K562 (cell line): Measurements from ENCODE around the gene PDE11A. TPM values are rescaled to one million over a fixed set of nuclear protein-coding genes. Genes with fewer than 3 reads are reported as not detected.

Experiments
- CAMTA2 ChIP-seq: fragments of 250-450 bp; sonication (Bioruptor Pico); conservative IDR thresholded peaks from 2 replicates; pipeline ENCODE4 v1.5.1; 2022
- HIVEP1 ChIP-seq: fragments of 250-450 bp; sonication (Bioruptor Pico); IDR thresholded peaks from 2 replicates; pipeline ENCODE4 v1.4.0; 2020; ENCODE audit warnings: mild to moderate bottlenecking
- KLF1 ChIP-seq: fragments of 450-650 bp; IDR thresholded peaks from 2 replicates; pipeline ENCODE4 v1.6.1; 2016; ENCODE audit warnings: missing genetic modification characterization, missing compliant biosample characterization
- KLF6 ChIP-seq: fragments of 250-450 bp; sonication (Bioruptor Pico); IDR thresholded peaks from 2 replicates; pipeline ENCODE4 v1.4.0; 2020; ENCODE audit warnings: mild to moderate bottlenecking, moderate library complexity, borderline replicate concordance
- NFE2L1 ChIP-seq: fragments of 450-650 bp; IDR thresholded peaks from 2 replicates; pipeline ENCODE4 v1.6.1; 2016; ENCODE audit warnings: missing genetic modification characterization, low read depth, mild to moderate bottlenecking, missing compliant biosample characterization, moderate library complexity, borderline replicate concordance
- RUNX1 ChIP-seq: sonication (generic); IDR thresholded peaks from 2 replicates; pipeline ENCODE4 v1.6.1; 2016; ENCODE audit warnings: antibody characterized with exemption, low read depth
- TAF9B ChIP-seq: fragments of 450-650 bp; IDR thresholded peaks from 2 replicates; pipeline ENCODE4 v1.6.1; 2018; ENCODE audit warnings: mild to moderate bottlenecking; ENCODE audit not compliant: partially characterized antibody
- XRCC5 ChIP-seq: fragments of 200-400 bp; formaldehyde crosslinking; IDR thresholded peaks from 2 replicates; pipeline ENCODE4 v1.6.1; 2017; ENCODE audit warnings: low read depth, mild to moderate bottlenecking, low read length
- ZEB2 ChIP-seq: fragments of 450-650 bp; IDR thresholded peaks from 2 replicates; pipeline ENCODE4 v1.6.1; 2016
- ZNF57 ChIP-seq: fragments of 450-650 bp; formaldehyde crosslinking; IDR thresholded peaks from 2 replicates; pipeline ENCODE4 v1.4.0; 2020; ENCODE audit warnings: mild to moderate bottlenecking, moderate library complexity
- polyA plus RNA-seq, 8 experiments: library from polyadenylated mRNA; depleted of rRNA in 4 of 8; stranded (reverse) in 5 of 8; unstranded in 3 of 8; fragments of >200 nt; fragmentation: Nextera tagmentation in 2 of 8; fragmentation: Illumina TruSeq in 1 of 8; extraction: Ambion mirVana in 2 of 8; extraction: Trizol in 1 of 8; gene quantifications; 2 replicates each; pipeline versions ENCODE4 v1.2.1 to v1.2.3, GENCODE V29; 2011 to 2014; ENCODE audit warnings: inconsistent platforms in 1 of 8, missing spikeins in 1 of 8
- total RNA-seq, 7 experiments: library from RNA; depleted of rRNA in 6 of 7; stranded (reverse); fragments of >200 nt in 6 of 7; fragmentation: Illumina TruSeq in 2 of 7; extraction: Trizol in 2 of 7; gene quantifications; 2 replicates each; pipeline versions ENCODE4 v1.2.1 to v1.2.3, GENCODE V29; 2011 to 2021; ENCODE audit warnings: low replicate concordance in 1 of 7
- TF ChIP-seq, protein P1 (sequence below): fragments of 150-350 bp; IDR thresholded peaks from 2 replicates; pipeline ENCODE4 v1.6.1; 2014; ENCODE audit warnings: low read depth, mild to moderate bottlenecking, low read length, borderline replicate concordance
- TF ChIP-seq, protein P2 (sequence below): fragments of 450-650 bp; IDR thresholded peaks from 2 replicates; pipeline ENCODE4 v1.6.1; 2017; ENCODE audit warnings: antibody characterized with exemption, mild to moderate bottlenecking
- TF ChIP-seq, protein P3 (sequence below): fragments of 450-650 bp; IDR thresholded peaks from 2 replicates; pipeline ENCODE4 v1.6.1; 2018; ENCODE audit not compliant: partially characterized antibody
- TF ChIP-seq, protein P4 (sequence below): fragments of 450-650 bp; IDR thresholded peaks from 2 replicates; pipeline ENCODE4 v1.6.1; 2016; ENCODE audit warnings: antibody characterized with exemption

Gene PDE11A
- total and polyA plus RNA-seq, 9 of the 15 experiments (the other 6 are each of a cell fraction or from before 2014, with no cell fraction given) = 3.2 to 22.1 (median 5.7) TPM

DNA sequence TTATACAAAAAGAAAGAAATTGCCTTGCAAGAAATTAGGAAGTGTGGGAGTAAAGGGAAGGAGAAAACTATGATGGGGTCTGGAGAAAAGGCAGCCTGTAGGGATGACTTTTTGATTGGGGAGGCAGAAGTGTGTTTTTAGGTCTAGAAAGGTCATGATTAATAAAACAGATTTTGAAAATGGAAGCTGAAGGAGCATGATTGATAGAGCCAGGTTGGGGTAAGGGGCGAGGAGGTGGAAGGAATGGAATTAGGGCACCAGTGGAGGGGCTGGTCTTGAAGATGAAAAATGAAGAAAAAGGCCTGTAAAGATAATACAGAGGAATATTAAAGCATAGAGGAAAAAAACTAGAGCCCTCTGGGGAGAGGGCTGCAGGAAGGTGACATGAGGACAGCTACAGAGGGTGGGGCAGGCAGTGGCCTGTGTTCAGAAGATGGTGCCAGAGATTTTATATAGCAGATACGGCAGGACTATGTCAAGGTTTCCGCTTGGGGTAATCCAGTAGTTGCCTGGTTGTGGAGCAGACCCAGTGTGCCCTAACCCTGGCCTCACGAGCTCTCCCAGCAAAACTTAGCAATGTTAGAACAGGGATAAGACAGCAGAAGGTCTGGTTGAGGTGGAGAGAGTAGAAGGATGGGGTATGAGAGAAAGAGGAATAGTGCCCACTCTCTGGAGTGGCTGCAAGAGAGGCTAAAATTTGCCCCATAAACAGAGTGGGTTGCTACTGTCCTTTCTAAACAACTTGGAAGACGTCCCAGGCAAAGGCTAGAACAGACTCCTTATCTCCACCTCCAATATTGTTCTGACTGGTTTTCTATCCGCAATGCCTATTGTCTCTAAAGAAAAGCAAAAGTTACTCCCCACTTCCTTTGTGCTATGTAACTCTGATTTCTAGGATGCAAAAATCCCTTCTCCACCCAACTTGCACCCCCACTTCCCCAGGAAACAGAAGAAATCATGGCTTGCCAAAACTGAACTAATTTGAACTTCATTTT, 392.7 kb downstream of the PDE11A start (continued):
- TF ChIP-seq RUNX1 (no peak), TAF9B (no peak), KLF1 (tag) (peak; percentile 67; the same call in 1 of the 2 replicates), HIVEP1 (no peak), NFE2L1 (tag) (no peak), ZEB2 (0 out of 2 replicates have a peak, but pooled peaks have one; percentile 10), XRCC5 (no peak), CAMTA2 (no peak), ZNF57 (CRISPR knock-in tag) (no peak), KLF6 (CRISPR knock-in tag) (no peak)
- TF ChIP-seq, protein P1, sequence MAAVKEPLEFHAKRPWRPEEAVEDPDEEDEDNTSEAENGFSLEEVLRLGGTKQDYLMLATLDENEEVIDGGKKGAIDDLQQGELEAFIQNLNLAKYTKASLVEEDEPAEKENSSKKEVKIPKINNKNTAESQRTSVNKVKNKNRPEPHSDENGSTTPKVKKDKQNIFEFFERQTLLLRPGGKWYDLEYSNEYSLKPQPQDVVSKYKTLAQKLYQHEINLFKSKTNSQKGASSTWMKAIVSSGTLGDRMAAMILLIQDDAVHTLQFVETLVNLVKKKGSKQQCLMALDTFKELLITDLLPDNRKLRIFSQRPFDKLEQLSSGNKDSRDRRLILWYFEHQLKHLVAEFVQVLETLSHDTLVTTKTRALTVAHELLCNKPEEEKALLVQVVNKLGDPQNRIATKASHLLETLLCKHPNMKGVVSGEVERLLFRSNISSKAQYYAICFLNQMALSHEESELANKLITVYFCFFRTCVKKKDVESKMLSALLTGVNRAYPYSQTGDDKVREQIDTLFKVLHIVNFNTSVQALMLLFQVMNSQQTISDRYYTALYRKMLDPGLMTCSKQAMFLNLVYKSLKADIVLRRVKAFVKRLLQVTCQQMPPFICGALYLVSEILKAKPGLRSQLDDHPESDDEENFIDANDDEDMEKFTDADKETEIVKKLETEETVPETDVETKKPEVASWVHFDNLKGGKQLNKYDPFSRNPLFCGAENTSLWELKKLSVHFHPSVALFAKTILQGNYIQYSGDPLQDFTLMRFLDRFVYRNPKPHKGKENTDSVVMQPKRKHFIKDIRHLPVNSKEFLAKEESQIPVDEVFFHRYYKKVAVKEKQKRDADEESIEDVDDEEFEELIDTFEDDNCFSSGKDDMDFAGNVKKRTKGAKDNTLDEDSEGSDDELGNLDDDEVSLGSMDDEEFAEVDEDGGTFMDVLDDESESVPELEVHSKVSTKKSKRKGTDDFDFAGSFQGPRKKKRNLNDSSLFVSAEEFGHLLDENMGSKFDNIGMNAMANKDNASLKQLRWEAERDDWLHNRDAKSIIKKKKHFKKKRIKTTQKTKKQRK = no peak
- TF ChIP-seq, protein P2, sequence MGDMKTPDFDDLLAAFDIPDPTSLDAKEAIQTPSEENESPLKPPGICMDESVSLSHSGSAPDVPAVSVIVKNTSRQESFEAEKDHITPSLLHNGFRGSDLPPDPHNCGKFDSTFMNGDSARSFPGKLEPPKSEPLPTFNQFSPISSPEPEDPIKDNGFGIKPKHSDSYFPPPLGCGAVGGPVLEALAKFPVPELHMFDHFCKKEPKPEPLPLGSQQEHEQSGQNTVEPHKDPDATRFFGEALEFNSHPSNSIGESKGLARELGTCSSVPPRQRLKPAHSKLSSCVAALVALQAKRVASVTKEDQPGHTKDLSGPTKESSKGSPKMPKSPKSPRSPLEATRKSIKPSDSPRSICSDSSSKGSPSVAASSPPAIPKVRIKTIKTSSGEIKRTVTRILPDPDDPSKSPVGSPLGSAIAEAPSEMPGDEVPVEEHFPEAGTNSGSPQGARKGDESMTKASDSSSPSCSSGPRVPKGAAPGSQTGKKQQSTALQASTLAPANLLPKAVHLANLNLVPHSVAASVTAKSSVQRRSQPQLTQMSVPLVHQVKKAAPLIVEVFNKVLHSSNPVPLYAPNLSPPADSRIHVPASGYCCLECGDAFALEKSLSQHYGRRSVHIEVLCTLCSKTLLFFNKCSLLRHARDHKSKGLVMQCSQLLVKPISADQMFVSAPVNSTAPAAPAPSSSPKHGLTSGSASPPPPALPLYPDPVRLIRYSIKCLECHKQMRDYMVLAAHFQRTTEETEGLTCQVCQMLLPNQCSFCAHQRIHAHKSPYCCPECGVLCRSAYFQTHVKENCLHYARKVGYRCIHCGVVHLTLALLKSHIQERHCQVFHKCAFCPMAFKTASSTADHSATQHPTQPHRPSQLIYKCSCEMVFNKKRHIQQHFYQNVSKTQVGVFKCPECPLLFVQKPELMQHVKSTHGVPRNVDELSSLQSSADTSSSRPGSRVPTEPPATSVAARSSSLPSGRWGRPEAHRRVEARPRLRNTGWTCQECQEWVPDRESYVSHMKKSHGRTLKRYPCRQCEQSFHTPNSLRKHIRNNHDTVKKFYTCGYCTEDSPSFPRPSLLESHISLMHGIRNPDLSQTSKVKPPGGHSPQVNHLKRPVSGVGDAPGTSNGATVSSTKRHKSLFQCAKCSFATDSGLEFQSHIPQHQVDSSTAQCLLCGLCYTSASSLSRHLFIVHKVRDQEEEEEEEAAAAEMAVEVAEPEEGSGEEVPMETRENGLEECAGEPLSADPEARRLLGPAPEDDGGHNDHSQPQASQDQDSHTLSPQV = peak; percentile 67
- TF ChIP-seq, protein P3, sequence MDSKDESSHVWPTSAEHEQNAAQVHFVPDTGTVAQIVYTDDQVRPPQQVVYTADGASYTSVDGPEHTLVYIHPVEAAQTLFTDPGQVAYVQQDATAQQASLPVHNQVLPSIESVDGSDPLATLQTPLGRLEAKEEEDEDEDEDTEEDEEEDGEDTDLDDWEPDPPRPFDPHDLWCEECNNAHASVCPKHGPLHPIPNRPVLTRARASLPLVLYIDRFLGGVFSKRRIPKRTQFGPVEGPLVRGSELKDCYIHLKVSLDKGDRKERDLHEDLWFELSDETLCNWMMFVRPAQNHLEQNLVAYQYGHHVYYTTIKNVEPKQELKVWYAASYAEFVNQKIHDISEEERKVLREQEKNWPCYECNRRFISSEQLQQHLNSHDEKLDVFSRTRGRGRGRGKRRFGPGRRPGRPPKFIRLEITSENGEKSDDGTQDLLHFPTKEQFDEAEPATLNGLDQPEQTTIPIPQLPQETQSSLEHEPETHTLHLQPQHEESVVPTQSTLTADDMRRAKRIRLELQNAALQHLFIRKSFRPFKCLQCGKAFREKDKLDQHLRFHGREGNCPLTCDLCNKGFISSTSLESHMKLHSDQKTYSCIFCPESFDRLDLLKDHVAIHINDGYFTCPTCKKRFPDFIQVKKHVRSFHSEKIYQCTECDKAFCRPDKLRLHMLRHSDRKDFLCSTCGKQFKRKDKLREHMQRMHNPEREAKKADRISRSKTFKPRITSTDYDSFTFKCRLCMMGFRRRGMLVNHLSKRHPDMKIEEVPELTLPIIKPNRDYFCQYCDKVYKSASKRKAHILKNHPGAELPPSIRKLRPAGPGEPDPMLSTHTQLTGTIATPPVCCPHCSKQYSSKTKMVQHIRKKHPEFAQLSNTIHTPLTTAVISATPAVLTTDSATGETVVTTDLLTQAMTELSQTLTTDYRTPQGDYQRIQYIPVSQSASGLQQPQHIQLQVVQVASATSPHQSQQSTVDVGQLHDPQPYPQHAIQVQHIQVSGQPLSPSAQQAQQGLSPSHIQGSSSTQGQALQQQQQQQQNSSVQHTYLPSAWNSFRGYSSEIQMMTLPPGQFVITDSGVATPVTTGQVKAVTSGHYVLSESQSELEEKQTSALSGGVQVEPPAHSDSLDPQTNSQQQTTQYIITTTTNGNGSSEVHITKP = peak; percentile 67
- TF ChIP-seq, protein P4, sequence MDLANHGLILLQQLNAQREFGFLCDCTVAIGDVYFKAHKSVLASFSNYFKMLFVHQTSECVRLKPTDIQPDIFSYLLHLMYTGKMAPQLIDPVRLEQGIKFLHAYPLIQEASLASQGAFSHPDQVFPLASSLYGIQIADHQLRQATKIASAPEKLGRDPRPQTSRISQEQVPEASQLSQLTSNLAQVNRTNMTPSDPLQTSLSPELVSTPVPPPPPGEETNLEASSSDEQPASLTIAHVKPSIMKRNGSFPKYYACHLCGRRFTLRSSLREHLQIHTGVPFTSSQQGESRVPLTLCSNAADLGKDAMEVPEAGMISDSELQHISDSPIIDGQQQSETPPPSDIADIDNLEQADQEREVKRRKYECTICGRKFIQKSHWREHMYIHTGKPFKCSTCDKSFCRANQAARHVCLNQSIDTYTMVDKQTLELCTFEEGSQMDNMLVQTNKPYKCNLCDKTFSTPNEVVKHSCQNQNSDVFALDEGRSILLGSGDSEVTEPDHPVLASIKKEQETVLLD = no peak
